Measurements from ENCODE around the gene PPP3R1.
"Not testable (repeated sequence)": the region's sequence is repeated elsewhere in the genome, so short reads cannot be mapped to it uniquely, and the experiment has no call there.

Gene PPP3R1

GRCh38 chr2:68188831-68189230 lies 63.5 kb downstream of the PPP3R1 start:
- no peak for DNase-seq (ENCODE audit: low read depth in 2 of 2)

- no peak for DNase-seq (ENCODE audit: low read depth in 2 of 2)
Observed at GRCh38 chr2:68187329-68187728, 65.0 kb downstream of the PPP3R1 start.

GRCh38 chr2:68185541-68186164 lies 66.7 kb downstream of the PPP3R1 start:
- peak; percentile 51 to 57 for DNase-seq (ENCODE audit: low read depth in 2 of 2)

- DNase-seq (ENCODE audit: low read depth in 2 of 2), result no peak
Observed at GRCh38 chr2:68182902-68183301, 69.4 kb downstream of the PPP3R1 start.

GRCh38 chr2:68178954-68179627 lies 73.2 kb downstream of the PPP3R1 start:
- DNase-seq (ENCODE audit: low read depth in 2 of 2), result no peak

GRCh38 chr2:68178432-68178831 lies 73.9 kb downstream of the PPP3R1 start:
- DNase-seq (ENCODE audit: low read depth in 2 of 2), result no peak

- no peak for DNase-seq (ENCODE audit: low read depth in 2 of 2)
Observed at GRCh38 chr2:68177541-68177940, 74.8 kb downstream of the PPP3R1 start.

- no peak for DNase-seq (ENCODE audit: low read depth in 2 of 2)
Observed at GRCh38 chr2:68176657-68177056, 75.7 kb downstream of the PPP3R1 start.

GRCh38 chr2:68175210-68175609 lies 77.1 kb downstream of the PPP3R1 start:
- not testable (repeated sequence) for DNase-seq (ENCODE audit: low read depth in 2 of 2)

GRCh38 chr2:68172990-68173700 lies 79.2 kb downstream of the PPP3R1 start:
- DNase-seq (ENCODE audit: low read depth in 2 of 2), result no peak

GRCh38 chr2:68172521-68172920 lies 79.8 kb downstream of the PPP3R1 start:
- DNase-seq (ENCODE audit: low read depth in 2 of 2), result no peak

GRCh38 chr2:68171684-68172083 lies 80.6 kb downstream of the PPP3R1 start:
- no peak for DNase-seq (ENCODE audit: low read depth in 2 of 2)

GRCh38 chr2:68171146-68171545 lies 81.2 kb downstream of the PPP3R1 start:
- no peak for DNase-seq (ENCODE audit: low read depth in 2 of 2)

- DNase-seq (ENCODE audit: low read depth in 2 of 2), result no peak
Observed at GRCh38 chr2:68169308-68169707, 83.0 kb downstream of the PPP3R1 start.

GRCh38 chr2:68167186-68167585 lies 85.1 kb downstream of the PPP3R1 start:
- DNase-seq (ENCODE audit: low read depth in 2 of 2), result no peak

GRCh38 chr2:68163641-68164040 lies 88.7 kb downstream of the PPP3R1 start:
- DNase-seq (ENCODE audit: low read depth in 2 of 2), result no peak

GRCh38 chr2:68158134-68158447 lies 94.2 kb downstream of the PPP3R1 start:
- no peak for DNase-seq (ENCODE audit: low read depth in 2 of 2)

GRCh38 chr2:68157402-68158133 lies 94.8 kb downstream of the PPP3R1 start, which contains the start of gene PNO1:
Gene PNO1, plus strand, starts transcription at chr2:68157888. Its CDS starts 47 bp downstream, at chr2:68157935.
- peak; percentile 91 to 94 for DNase-seq (ENCODE audit: low read depth in 2 of 2)

- DNase-seq (ENCODE audit: low read depth in 2 of 2), result no peak
Observed at GRCh38 chr2:68157002-68157401, 95.3 kb downstream of the PPP3R1 start.

- DNase-seq (ENCODE audit: low read depth in 2 of 2), result no peak
Observed at GRCh38 chr2:68156419-68156818, 95.9 kb downstream of the PPP3R1 start.

GRCh38 chr2:68155618-68156017 lies 96.7 kb downstream of the PPP3R1 start:
- DNase-seq (ENCODE audit: low read depth in 2 of 2), result no peak

GRCh38 chr2:68152681-68153347 lies 99.5 kb downstream of the PPP3R1 start:
- no peak for DNase-seq (ENCODE audit: low read depth in 2 of 2)
